ENCODE results near the gene ADGRE1. TPM values are rescaled to one million over a fixed set of nuclear protein-coding genes. Genes with fewer than 3 reads are reported as not detected.

The ADGRE1 gene
- total and polyA plus RNA-seq, 2 of the 8 experiments (the other 6 are each of a cell fraction or from before 2014, with no cell fraction given) = not detected

DNA sequence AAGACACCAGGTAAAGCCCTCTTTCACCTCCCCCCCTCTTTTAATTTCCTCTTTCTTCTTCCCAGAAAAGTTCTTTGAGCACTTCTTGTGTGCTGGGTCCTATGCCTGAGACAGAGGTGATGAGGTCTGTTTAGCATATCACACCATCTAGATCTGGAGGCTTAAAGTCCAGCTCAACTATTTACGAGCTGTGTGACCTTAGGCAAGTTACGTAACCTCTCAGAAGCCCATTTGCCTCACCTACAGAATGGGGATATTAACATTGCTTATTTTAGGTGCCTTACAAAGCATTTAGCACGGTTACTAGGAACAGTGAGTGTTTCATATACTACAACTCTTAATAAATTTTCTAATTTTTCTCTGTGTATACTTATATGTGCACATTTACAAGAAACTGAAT lies 47.7 kb downstream of the ADGRE1 start (continued):
- TF ChIP-seq, protein P1, sequence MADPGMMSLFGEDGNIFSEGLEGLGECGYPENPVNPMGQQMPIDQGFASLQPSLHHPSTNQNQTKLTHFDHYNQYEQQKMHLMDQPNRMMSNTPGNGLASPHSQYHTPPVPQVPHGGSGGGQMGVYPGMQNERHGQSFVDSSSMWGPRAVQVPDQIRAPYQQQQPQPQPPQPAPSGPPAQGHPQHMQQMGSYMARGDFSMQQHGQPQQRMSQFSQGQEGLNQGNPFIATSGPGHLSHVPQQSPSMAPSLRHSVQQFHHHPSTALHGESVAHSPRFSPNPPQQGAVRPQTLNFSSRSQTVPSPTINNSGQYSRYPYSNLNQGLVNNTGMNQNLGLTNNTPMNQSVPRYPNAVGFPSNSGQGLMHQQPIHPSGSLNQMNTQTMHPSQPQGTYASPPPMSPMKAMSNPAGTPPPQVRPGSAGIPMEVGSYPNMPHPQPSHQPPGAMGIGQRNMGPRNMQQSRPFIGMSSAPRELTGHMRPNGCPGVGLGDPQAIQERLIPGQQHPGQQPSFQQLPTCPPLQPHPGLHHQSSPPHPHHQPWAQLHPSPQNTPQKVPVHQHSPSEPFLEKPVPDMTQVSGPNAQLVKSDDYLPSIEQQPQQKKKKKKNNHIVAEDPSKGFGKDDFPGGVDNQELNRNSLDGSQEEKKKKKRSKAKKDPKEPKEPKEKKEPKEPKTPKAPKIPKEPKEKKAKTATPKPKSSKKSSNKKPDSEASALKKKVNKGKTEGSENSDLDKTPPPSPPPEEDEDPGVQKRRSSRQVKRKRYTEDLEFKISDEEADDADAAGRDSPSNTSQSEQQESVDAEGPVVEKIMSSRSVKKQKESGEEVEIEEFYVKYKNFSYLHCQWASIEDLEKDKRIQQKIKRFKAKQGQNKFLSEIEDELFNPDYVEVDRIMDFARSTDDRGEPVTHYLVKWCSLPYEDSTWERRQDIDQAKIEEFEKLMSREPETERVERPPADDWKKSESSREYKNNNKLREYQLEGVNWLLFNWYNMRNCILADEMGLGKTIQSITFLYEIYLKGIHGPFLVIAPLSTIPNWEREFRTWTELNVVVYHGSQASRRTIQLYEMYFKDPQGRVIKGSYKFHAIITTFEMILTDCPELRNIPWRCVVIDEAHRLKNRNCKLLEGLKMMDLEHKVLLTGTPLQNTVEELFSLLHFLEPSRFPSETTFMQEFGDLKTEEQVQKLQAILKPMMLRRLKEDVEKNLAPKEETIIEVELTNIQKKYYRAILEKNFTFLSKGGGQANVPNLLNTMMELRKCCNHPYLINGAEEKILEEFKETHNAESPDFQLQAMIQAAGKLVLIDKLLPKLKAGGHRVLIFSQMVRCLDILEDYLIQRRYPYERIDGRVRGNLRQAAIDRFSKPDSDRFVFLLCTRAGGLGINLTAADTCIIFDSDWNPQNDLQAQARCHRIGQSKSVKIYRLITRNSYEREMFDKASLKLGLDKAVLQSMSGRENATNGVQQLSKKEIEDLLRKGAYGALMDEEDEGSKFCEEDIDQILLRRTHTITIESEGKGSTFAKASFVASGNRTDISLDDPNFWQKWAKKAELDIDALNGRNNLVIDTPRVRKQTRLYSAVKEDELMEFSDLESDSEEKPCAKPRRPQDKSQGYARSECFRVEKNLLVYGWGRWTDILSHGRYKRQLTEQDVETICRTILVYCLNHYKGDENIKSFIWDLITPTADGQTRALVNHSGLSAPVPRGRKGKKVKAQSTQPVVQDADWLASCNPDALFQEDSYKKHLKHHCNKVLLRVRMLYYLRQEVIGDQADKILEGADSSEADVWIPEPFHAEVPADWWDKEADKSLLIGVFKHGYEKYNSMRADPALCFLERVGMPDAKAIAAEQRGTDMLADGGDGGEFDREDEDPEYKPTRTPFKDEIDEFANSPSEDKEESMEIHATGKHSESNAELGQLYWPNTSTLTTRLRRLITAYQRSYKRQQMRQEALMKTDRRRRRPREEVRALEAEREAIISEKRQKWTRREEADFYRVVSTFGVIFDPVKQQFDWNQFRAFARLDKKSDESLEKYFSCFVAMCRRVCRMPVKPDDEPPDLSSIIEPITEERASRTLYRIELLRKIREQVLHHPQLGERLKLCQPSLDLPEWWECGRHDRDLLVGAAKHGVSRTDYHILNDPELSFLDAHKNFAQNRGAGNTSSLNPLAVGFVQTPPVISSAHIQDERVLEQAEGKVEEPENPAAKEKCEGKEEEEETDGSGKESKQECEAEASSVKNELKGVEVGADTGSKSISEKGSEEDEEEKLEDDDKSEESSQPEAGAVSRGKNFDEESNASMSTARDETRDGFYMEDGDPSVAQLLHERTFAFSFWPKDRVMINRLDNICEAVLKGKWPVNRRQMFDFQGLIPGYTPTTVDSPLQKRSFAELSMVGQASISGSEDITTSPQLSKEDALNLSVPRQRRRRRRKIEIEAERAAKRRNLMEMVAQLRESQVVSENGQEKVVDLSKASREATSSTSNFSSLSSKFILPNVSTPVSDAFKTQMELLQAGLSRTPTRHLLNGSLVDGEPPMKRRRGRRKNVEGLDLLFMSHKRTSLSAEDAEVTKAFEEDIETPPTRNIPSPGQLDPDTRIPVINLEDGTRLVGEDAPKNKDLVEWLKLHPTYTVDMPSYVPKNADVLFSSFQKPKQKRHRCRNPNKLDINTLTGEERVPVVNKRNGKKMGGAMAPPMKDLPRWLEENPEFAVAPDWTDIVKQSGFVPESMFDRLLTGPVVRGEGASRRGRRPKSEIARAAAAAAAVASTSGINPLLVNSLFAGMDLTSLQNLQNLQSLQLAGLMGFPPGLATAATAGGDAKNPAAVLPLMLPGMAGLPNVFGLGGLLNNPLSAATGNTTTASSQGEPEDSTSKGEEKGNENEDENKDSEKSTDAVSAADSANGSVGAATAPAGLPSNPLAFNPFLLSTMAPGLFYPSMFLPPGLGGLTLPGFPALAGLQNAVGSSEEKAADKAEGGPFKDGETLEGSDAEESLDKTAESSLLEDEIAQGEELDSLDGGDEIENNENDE (IDR thresholded peaks at IDR 0.05; ENCODE audit: insufficient replicate concordance, low read length) = no peak
- TF ChIP-seq, protein P2, sequence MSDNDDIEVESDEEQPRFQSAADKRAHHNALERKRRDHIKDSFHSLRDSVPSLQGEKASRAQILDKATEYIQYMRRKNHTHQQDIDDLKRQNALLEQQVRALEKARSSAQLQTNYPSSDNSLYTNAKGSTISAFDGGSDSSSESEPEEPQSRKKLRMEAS (IDR thresholded peaks at IDR 0.05) = no peak
- TF ChIP-seq SRF (IDR thresholded peaks at IDR 0.05; ENCODE audit: low read depth, low read length) = no peak
- no peak for TF ChIP-seq RNF2 (IDR thresholded peaks at IDR 0.05; ENCODE audit: borderline replicate concordance, low read depth, low read length, missing control alignments, poor library complexity, severe bottlenecking)

All from H1 (cell line).